ENCODE measurements around the gene CTNNA2.
A peak's percentile ranks its signal among the peaks of the same experiment; 100 is the strongest.

The CTNNA2 gene

DNA sequence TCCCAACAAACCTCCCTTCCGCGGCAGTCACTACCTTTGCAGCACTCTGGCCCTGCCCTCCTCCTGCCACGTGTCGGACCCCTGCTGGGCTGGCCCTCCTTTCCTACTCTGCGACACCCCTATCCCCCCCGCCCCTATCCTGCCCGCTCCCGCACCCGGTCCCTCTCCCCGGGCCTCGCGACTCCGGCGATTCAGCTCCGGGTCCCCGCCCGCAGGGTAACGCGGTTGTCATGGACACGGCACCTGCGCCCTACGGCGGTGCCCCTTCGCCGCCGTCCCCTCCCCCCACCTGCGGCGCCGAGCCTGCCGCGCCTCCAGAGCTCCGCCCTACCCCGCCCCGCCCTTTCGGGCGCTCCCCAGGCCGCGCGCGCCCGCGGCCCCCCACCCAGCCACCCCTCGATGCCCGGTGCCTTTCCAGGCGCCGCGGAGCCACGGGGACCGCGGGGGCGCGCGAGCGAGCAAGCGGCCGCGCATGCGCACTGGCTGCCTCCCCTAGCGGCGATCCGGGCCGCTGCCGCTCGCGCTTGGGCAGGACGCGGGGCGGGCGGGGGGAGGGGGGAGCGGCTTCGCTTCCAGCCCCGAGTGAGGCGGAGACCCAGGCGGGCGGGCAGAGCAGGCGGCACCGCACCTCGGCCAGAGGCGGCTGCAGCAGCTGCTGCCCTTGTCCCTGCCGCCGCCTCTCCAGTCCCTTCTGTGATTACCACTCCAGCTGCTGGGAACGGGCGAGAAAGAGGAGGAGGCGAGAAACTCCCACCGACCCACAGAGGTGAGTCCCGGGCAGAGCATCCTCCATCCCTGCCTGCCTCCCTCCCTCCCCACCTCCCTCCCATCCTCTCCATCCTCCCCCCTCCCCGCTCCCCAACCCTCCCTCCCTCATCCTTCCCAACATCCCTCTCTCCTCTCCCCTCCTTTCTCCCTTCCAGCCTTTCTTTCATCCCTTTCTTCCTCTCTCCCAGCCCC, at the start of gene CTNNA2:
Gene CTNNA2, plus strand, starts transcription at position 610 of the 960 bp plus-strand sequence.
- peak; percentile 60 for DNase-seq

DNA sequence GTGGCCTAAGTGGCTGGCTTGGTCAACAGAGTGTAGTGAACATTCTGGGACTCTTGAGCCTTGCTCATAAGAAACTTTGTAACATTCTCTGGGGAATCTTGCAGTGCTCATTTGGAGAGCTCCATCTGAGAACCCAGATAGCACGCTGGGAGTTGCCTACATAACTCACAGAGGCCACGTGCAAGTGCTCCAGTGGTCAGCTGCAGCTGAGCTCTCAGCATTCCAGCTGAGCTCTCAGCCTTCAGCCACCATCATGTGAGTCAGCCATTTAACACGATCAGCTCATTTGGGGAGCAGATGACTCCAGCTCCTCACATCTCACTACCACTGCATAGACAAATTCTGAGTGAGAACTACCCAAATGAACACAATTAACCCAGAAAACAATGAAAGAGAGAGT, 25.5 kb upstream of the CTNNA2 start:
- no peak for DNase-seq

GRCh38 chr2:79511320-79511951, 1.4 kb upstream of the CTNNA2 start:
- peak; percentile 70 for DNase-seq

DNA sequence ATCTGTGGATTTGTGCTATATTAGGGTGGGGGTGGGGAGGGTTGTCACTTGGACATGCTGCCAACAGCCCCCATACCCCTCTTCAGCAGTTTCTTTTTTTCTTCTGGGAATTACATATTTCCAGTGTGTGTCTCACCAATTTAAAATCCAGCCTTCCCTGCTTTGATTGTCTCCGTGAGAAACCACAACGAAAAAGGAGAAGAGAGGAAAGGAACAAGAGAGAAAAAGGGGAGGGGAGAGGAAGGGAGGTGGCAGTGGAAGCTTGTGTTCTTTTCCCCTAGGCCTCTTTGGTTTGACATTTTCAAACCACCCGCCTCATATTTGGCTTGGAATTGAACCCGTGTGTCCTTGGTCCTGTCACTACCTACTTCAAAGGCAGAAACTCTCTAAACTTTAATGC, 860 bp downstream of the CTNNA2 start:
- DNase-seq, result no peak

- no peak for DNase-seq
Observed at GRCh38 chr2:79529636-79530035, 16.8 kb downstream of the CTNNA2 start.

DNA sequence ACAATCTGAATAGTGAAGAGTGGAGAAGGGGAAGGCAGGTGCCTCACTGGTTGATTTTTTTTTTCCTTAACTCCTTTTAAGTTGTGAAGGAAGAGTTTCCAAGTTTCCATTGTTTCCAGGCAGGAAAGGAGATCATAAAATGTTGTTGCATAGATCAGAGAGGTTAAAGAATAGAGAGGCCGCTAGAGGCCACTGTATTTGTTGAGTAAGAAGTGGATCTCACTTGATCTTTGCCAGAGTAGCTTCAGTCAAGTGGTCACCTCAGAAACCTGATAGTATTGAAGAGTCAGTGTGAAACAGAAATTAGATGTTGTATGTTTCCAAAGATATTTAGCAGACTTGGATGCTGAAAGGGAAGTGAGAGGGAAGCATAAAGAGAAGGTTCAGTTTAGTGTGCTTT, 17.6 kb downstream of the CTNNA2 start:
- peak; percentile 1 for DNase-seq

DNA sequence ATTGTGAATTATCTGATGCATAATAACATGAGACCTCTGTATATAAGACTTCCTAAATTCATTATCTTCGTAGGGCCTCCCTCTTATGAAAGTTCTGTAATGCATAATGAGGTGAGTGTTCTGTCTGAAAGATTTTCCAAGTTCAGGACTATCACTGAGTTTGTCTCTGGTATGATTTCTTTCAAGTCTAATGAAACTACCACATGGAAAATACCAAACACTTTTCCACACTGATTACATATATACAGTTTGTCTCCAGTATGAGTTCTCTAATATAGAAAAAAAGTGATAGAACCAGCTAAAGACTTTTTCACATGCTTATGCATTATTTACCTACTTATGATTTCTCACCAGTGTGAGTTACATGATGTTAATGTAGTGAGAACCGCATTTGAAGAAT, 34.7 kb downstream of the CTNNA2 start:
- DNase-seq, result no peak

- DNase-seq, result no peak
Observed at GRCh38 chr2:79552653-79553052, 39.8 kb downstream of the CTNNA2 start.

- DNase-seq, result no peak
Observed at GRCh38 chr2:79554899-79555298, 42.0 kb downstream of the CTNNA2 start.

- DNase-seq, result no peak
Observed at GRCh38 chr2:79564065-79564464, 51.2 kb downstream of the CTNNA2 start.

GRCh38 chr2:79569048-79569447, 56.2 kb downstream of the CTNNA2 start:
- no peak for DNase-seq

DNA sequence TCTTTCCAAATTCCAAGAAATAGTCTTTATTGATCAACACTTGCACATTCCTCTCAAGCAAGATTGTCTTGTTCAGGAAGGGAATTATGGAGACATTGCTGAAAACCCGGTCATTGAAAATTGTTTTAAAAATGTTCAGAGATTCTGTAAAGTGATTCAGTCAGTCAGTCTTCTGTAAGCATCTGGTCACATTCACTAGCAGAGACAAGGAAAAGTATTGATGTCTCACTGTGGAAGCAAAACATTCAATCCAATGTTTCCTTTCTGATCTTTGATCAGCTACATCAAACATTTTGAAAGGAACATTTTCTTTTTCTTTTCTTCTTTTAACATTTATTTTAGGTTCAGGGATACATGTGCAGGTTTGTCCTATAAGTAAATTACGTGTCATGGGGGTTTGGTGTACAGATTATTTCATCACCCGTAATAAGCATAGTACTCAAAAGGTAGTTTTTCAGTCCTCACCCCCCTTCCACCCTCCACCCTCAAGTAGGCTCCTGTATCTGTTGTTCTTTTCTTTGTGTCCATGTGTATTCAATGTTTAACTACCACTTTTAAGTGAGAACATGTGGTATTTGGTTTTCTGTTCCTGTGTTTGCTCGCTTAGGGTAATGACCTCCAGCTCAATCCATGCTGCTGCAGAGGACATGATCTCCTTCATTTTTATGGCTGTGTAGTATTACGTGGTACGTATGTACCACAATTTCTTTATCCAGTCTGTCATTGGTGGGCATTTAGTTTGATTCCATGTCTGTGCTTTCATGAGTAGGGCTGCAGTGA, 61.2 kb downstream of the CTNNA2 start:
- DNase-seq, result no peak

GRCh38 chr2:79576451-79576850, 63.6 kb downstream of the CTNNA2 start:
- DNase-seq, result no peak

- no peak for DNase-seq
Observed at GRCh38 chr2:79578952-79579351, 66.1 kb downstream of the CTNNA2 start.

DNA sequence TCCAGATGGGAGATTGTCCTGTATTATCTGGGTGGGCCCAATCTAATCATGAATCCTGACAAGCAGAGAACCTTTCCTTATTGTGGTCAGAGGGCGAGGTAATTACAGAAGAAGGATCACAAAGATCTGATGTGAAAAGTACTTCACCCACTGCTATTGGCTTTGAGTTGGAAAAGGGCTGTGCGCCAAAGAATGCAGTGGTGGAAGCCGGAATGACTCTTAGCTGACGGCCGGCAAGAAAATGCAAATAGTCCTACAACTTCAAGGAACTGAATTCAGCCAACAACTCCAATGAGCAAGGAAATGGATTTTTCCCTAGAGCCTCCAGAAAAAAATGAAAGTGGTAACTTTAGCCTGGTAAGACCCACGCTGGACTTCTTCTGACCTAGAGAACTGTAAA, 67.3 kb downstream of the CTNNA2 start:
- DNase-seq, result no peak

GRCh38 chr2:79585701-79586433, 73.0 kb downstream of the CTNNA2 start:
- no peak for DNase-seq

- DNase-seq, result no peak
Observed at GRCh38 chr2:79591281-79591680, 78.4 kb downstream of the CTNNA2 start.

DNA sequence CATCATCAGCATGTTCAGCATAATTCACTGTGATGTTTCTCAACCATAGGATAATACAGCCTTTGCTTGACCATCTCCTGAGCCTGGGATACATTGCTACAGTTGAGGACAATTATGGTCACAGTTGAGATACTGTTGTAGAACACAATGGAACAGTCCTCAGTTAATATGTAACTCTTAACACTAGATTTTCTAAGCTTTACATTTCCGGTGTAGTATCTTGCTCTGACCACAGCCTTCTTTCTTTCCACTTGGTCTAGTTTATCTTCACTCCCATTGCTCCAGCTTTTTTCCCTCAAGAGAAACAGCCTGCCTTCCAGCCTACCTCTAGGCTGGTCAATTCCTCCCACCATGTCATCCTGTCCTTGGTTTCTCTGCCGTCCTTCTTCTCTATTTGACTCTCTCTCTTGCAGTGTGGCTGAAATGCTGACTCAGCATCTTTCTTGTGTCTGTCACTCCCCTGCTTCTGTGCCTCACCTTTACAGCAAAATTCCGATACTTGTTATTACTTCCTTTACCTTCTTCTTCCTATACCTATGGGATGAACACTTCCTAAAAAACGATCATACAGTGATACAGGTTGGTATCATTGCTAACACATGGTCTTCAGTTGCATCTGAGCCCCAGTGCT, 80.5 kb downstream of the CTNNA2 start:
- no peak for DNase-seq

GRCh38 chr2:79596403-79596802, 83.6 kb downstream of the CTNNA2 start:
- DNase-seq, result no peak

DNA sequence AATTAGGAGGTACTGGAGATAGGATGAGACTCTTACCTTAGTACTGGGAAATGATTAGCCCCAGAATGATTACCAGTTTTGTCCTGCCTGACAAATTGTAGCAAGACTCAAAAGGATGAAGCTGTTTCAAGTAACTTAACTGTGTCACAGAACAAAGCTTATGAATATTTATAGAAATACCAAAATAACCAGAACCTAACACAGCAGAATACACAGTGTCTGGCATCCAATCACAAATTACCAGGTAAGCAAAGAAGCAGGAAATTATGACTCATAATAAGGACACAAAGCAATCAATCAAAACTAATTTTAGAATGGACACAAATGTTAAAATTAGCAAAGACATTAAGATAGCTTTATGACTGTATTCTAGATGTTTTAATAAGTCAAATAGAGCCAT, 91.9 kb downstream of the CTNNA2 start:
- no peak for DNase-seq

DNA sequence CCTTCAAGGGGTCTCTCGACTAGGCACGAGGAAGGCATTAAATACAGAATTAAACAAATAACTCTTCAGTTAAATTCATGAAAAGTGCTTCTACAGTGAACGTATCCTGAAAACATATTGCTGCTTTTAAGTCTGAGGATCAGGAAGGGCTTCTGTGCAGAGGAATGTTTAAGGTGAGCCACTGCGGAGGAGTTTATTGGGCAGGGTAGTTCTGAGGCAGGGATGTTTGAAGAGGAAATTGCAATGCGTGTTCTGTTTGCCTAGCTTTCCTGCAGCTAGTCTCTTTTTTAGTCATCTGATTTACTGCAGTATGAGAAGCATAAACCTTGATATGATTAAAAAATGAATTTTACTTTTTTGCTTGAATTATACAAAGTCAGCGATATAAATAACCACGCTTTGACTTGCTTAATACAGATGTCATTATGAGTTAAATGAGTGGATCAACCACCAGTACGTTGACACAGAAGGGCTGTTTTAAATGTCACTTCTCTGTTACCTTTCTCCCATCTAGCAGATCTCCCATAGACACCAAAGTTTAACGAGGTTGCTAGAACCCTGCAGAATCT, 98.7 kb downstream of the CTNNA2 start:
- DNase-seq, result no peak

- no peak for DNase-seq
Observed at GRCh38 chr2:79612999-79613398, 100.1 kb downstream of the CTNNA2 start.
